Stomach (tissue), 4 donors: ENCODE data around the gene CLDN9.

Experiments
- CTCF ChIP-seq, 7 experiments: fragments of 450-650 bp in 4 of 7; fragments of 200-600 bp in 3 of 7; sonication (generic) in 3 of 7; IDR thresholded peaks; one replicate each; pipeline ENCODE4 v1.5.1; 2016 to 2019; ENCODE audit warnings: antibody characterized with exemption in 7 of 7, control low read depth in 2 of 7, mild to moderate bottlenecking in 1 of 7
- EP300 ChIP-seq: sonication (generic); formaldehyde crosslinking; IDR thresholded peaks from one replicate; pipeline ENCODE4 v1.6.1; 2017; ENCODE audit warnings: antibody characterized with exemption
- POLR2AphosphoS5 ChIP-seq, 3 donors: sonication (generic); formaldehyde crosslinking; IDR thresholded peaks; one replicate each; pipeline ENCODE4 v1.6.1; 2016; ENCODE audit warnings: antibody characterized with exemption in 3 of 3

- TF ChIP-seq POLR2AphosphoS5 (IDR thresholded peaks at IDR 0.05) (no peak), CTCF (IDR thresholded peaks at IDR 0.05) (peak in 4 of 7 experiments; percentile 10 to 43 (median 34)), EP300 (no peak)
Measured at GRCh38 chr16:2969545-2970521, 42.9 kb upstream of the CLDN9 start.
